Measurements from ENCODE around the gene MLLT3. TPM values are rescaled to one million over a fixed set of nuclear protein-coding genes. Genes with fewer than 3 reads are reported as not detected.

MLLT3 gene
- total and polyA plus RNA-seq, 2 of the 8 experiments (the other 6 are each of a cell fraction or from before 2014, with no cell fraction given): 5.9 to 9.6 TPM

GRCh38 chr9:20437476-20437875 lies 184.8 kb downstream of the MLLT3 start:
- H3K18ac ChIP-seq (ENCODE audit: extremely low read depth, low read length): no peak overlapping the region
- no peaks in the 10 kb centered on the region for H4K20me1 ChIP-seq (replicated peaks in 1 of 2; ENCODE audit: control insufficient read depth in 1 of 2, insufficient read depth in 2 of 2, low read length in 2 of 2)
- no peak overlapping the region for H3K23ac ChIP-seq (ENCODE audit: insufficient read length)
- H3K4me3 ChIP-seq (ENCODE audit: extremely low read depth in 1 of 4, insufficient read depth in 2 of 4, low read depth in 3 of 4, low read length in 4 of 4): no peak overlapping the region
- no peak overlapping the region for H3K4ac ChIP-seq (replicated peaks; ENCODE audit: insufficient read length, low read depth, low read length)
- no peaks in the 10 kb centered on the region for H3K79me2 ChIP-seq (ENCODE audit: control insufficient read depth in 1 of 2, insufficient read depth in 2 of 2, low read length in 2 of 2)
- H3K56ac ChIP-seq (replicated peaks; ENCODE audit: insufficient read length, low read depth, low read length): no peak overlapping the region
- no peak overlapping the region for H3K27ac ChIP-seq (ENCODE audit: low read depth, low read length)
- H2BK120ac ChIP-seq (replicated peaks; ENCODE audit: low read depth, low read length): no peak overlapping the region
- no peak overlapping the region for H2BK20ac ChIP-seq (ENCODE audit: low read length)
- FAIRE-seq: no peak
- H4K8ac ChIP-seq (ENCODE audit: extremely low read depth, insufficient read depth, low read length): no peak overlapping the region
- H3K4me1 ChIP-seq (replicated peaks in 1 of 4; ENCODE audit: control insufficient read depth in 3 of 4, insufficient read depth in 4 of 4, low read length in 3 of 4): no peaks in the 10 kb centered on the region; a peak in 1 of 7 replicates
- H3K79me1 ChIP-seq (ENCODE audit: low read depth, low read length): no peaks in the 10 kb centered on the region
- no peaks in the 10 kb centered on the region for H3K9me3 ChIP-seq (ENCODE audit: insufficient read depth in 2 of 2, low read depth in 1 of 2, low read length in 1 of 2)
- H4K5ac ChIP-seq (ENCODE audit: insufficient read length, low read depth, low read length): no peak overlapping the region
- H3K36me3 ChIP-seq (ENCODE audit: control insufficient read depth in 2 of 4, insufficient read depth in 4 of 4, low read length in 3 of 4): no peaks in the 10 kb centered on the region
- H2BK15ac ChIP-seq (ENCODE audit: low read length): no peak overlapping the region
- H2BK5ac ChIP-seq (ENCODE audit: low read depth, low read length): no peak overlapping the region
- H3K9ac ChIP-seq (replicated peaks in 1 of 4; ENCODE audit: extremely low read depth in 1 of 4, low read depth in 3 of 4, low read length in 3 of 4): no peak overlapping the region
- no peak for DNase-seq (ENCODE audit: low read depth in 1 of 2, low spot score in 2 of 2)
- WGBS, 2 experiments (ENCODE audit: extremely low coverage in 1 of 2, insufficient coverage in 1 of 2, insufficient read length in 1 of 2, insufficient replicate concordance in 2 of 2, low coverage in 1 of 2, low lambda C conversion rate in 2 of 2, missing lambda C conversion rate in 1 of 2): 94% methylated on average over 2 of the region's 2 CpGs; no CpG with 5 or more reads in 1 of the 2 experiments
- H3K14ac ChIP-seq (ENCODE audit: insufficient read length): no peak overlapping the region
- H2AFZ ChIP-seq (ENCODE audit: low read length): no peak overlapping the region
- H3K27me3 ChIP-seq (replicated peaks in 1 of 4; ENCODE audit: control insufficient read depth in 3 of 4, extremely low read depth in 1 of 4, insufficient read depth in 3 of 4, low read length in 3 of 4): no peaks in the 10 kb centered on the region
- no peak for TF ChIP-seq CHD2 (IDR thresholded peaks at IDR 0.05; ENCODE audit: low read length)
- ChIA-PET POLR2A (ENCODE audit: partially characterized antibody) (no interaction called here), CTCF (ENCODE audit: partially characterized antibody) (interaction anchor here (0.8 to 2.1 kb wide), 6 partner anchors 12 to 62 kb away, joined by 3 to 5 read pairs (median 4); no protein-coding TSS in a partner anchor)
- no peak overlapping the region for H2AK5ac ChIP-seq (ENCODE audit: low read depth, low read length)
- no peak overlapping the region for H2BK12ac ChIP-seq (ENCODE audit: low read depth, low read length)
- no peak overlapping the region for H3K4me2 ChIP-seq (ENCODE audit: insufficient read depth in 1 of 2, low read depth in 2 of 2, low read length in 2 of 2)
- no peak overlapping the region for H4K91ac ChIP-seq (replicated peaks; ENCODE audit: insufficient read length, low read length)
- no peaks in the 10 kb centered on the region for H3K23me2 ChIP-seq (ENCODE audit: low read depth, low read length)

All from H1 (cell line).